CD14-positive monocyte (primary cell): ENCODE measurements around the gene MT1B. TPM values are rescaled to one million over a fixed set of nuclear protein-coding genes. Genes with fewer than 3 reads are reported as not detected.

ENCODE experiments used
- DNase-seq, 3 donors: peaks; one replicate each; pipeline ENCODE4 v3.0.0-alpha.2; 2011 to 2022
- H2AFZ ChIP-seq: 2 replicates; pipeline ENCODE4 v1.6.0; 2012; ENCODE audit warnings: mild to moderate bottlenecking, low read depth, low read length, inconsistent platforms; ENCODE audit not compliant: insufficient read depth, poor library complexity, severe bottlenecking
- H3K27ac ChIP-seq, 2 donors: 1 replicate in 1 of 2; 2 replicates in 1 of 2; pipeline ENCODE4 v1.5.1; 2012 to 2013; ENCODE audit warnings: low read length in 2 of 2, control low read depth in 1 of 2, inconsistent platforms in 1 of 2, low read depth in 1 of 2, mild to moderate bottlenecking in 1 of 2
- H3K27me3 ChIP-seq, 2 donors: one replicate each; pipeline versions ENCODE4 v1.6.0 to v1.6.1; 2011 to 2013; ENCODE audit warnings: low read length in 2 of 2; ENCODE audit not compliant: control insufficient read depth in 2 of 2, insufficient read depth in 2 of 2
- H3K36me3 ChIP-seq, 2 donors: replicated peaks in 1 of 2; 1 replicate in 1 of 2; 2 replicates in 1 of 2; pipeline versions ENCODE4 v1.5.1 to v1.6.1; 2012 to 2013; ENCODE audit warnings: low read length in 2 of 2, control low read depth in 1 of 2, inconsistent platforms in 1 of 2, mild to moderate bottlenecking in 1 of 2; ENCODE audit not compliant: insufficient read depth in 2 of 2, control insufficient read depth in 1 of 2
- H3K4me1 ChIP-seq, 2 donors: 1 replicate in 1 of 2; 2 replicates in 1 of 2; pipeline versions ENCODE4 v1.5.1 to v1.6.1; 2012 to 2013; ENCODE audit warnings: low read length in 2 of 2, control low read depth in 1 of 2, inconsistent platforms in 1 of 2, mild to moderate bottlenecking in 1 of 2, moderate library complexity in 1 of 2; ENCODE audit not compliant: insufficient read depth in 2 of 2, control insufficient read depth in 1 of 2
- H3K4me2 ChIP-seq: replicated peaks from 2 replicates; pipeline ENCODE3; 2012; ENCODE audit warnings: low read length, moderate library complexity, mild to moderate bottlenecking; ENCODE audit not compliant: poor library complexity, severe bottlenecking; ENCODE audit errors: extremely low read depth
- H3K4me3 ChIP-seq, 3 experiments: fragments of 200-600 bp in 1 of 3; sonication (generic) in 1 of 3; replicated peaks in 1 of 3; 1 replicate in 2 of 3; 2 replicates in 1 of 3; pipeline ENCODE4 v1.5.1; 2011 to 2013; ENCODE audit warnings: low read length in 3 of 3, mild to moderate bottlenecking in 3 of 3, control low read depth in 2 of 3, low read depth in 2 of 3, inconsistent platforms in 1 of 3, moderate library complexity in 1 of 3
- H3K79me2 ChIP-seq: 2 replicates; pipeline ENCODE4 v1.6.0; 2012; ENCODE audit warnings: mild to moderate bottlenecking, control low read depth, inconsistent platforms, low read length, moderate library complexity; ENCODE audit not compliant: insufficient read depth
- H3K9ac ChIP-seq: 2 replicates; pipeline ENCODE4 v1.6.0; 2017; ENCODE audit warnings: low read length, mild to moderate bottlenecking; ENCODE audit not compliant: insufficient read depth, poor library complexity, severe bottlenecking
- H3K9me3 ChIP-seq, 2 donors: replicated peaks in 1 of 2; 1 replicate in 1 of 2; 2 replicates in 1 of 2; pipeline versions ENCODE4 v1.5.1 to v1.6.1; 2012 to 2013; ENCODE audit warnings: low read length in 2 of 2, control low read depth in 1 of 2; ENCODE audit not compliant: control insufficient read depth in 1 of 2, insufficient read depth in 1 of 2
- H4K20me1 ChIP-seq: 2 replicates; pipeline ENCODE4 v1.6.0; 2012; ENCODE audit warnings: mild to moderate bottlenecking, low read length, control low read depth, moderate library complexity; ENCODE audit not compliant: insufficient read depth
- H3K27ac Mint-ChIP-seq, 7 donors: one replicate each; pipeline ENCODE4 v1.8.0; 2020; ENCODE audit warnings: mild to moderate bottlenecking in 7 of 7, mixed read lengths in 7 of 7, moderate library complexity in 6 of 7, inconsistent platforms in 2 of 7
- H3K27me3 Mint-ChIP-seq, 3 donors: one replicate each; pipeline ENCODE4 v1.8.0; 2021 to 2022; ENCODE audit warnings: low read depth in 3 of 3, mild to moderate bottlenecking in 3 of 3, mixed read lengths in 3 of 3, moderate library complexity in 3 of 3, inconsistent platforms in 1 of 3
- H3K36me3 Mint-ChIP-seq, 2 donors: one replicate each; pipeline ENCODE4 v1.8.0; 2020; ENCODE audit warnings: mixed read lengths in 2 of 2, inconsistent platforms in 1 of 2, mild to moderate bottlenecking in 1 of 2
- H3K4me1 Mint-ChIP-seq: one replicate; pipeline ENCODE4 v1.8.0; 2020; ENCODE audit warnings: mild to moderate bottlenecking, mixed read lengths
- H3K4me3 Mint-ChIP-seq, 2 donors: one replicate each; pipeline ENCODE4 v1.8.0; 2020; ENCODE audit warnings: mild to moderate bottlenecking in 2 of 2, mixed read lengths in 2 of 2, moderate library complexity in 1 of 2
- H3K9me3 Mint-ChIP-seq, 7 donors: one replicate each; pipeline ENCODE4 v1.8.0; 2020 to 2022; ENCODE audit warnings: mixed read lengths in 7 of 7, mild to moderate bottlenecking in 6 of 7, moderate library complexity in 6 of 7, inconsistent platforms in 2 of 7
- WGBS: methylation state at CpG from one replicate; pipeline ENCODE4 v1.1.5; 2013; ENCODE audit warnings: missing lambda C conversion rate; ENCODE audit not compliant: insufficient coverage; 5-methylcytosine and 5-hydroxymethylcytosine counted together
- intact Hi-C, 2 donors: fragments of 100-400 bp; cut with micrococcal nuclease; formaldehyde crosslinking; loops; one replicate each; pipeline versions ENCODE4 v1.15.0 to v1.15.1; 2023
- polyA plus RNA-seq, 3 donors: library from polyadenylated mRNA; depleted of rRNA in 1 of 3; unstranded in 2 of 3; stranded (reverse) in 1 of 3; fragments of 300-500 nt in 2 of 3; fragments of >200 nt in 1 of 3; fragmentation: Illumina TruSeq in 2 of 3; gene quantifications; 1 replicate in 2 of 3; 2 replicates in 1 of 3; pipeline ENCODE4 v1.2.3, GENCODE V29; 2012 to 2021
- TF ChIP-seq, protein P1 (sequence below): fragments of 200-600 bp; IDR thresholded peaks from one replicate; pipeline ENCODE4 v1.8.0; 2022; ENCODE audit warnings: antibody characterized with exemption, mild to moderate bottlenecking

The MT1B gene
- polyA plus RNA-seq, 3 donors, result not detected

DNA sequence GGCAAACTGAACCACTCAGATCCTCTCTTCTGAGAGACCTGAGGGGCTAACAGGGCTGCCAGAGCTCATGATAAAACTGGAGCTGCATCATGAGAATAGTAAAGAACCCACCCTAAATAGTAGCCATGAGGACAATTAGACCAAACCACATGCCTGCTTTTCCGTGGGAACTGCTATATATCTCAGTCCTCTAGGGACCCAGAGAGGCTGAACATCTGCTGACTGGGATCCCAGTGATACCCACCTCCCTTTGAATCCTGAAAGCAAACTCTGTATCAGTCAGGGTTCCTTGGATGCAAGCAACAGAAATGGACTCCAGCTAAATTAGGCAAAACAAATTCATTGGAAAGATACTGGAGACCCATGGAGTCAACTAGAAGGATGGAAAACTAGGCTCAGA lies 37.1 kb downstream of the MT1B start:
- intact Hi-C loops, result no loop called here
- TF ChIP-seq, protein P1, sequence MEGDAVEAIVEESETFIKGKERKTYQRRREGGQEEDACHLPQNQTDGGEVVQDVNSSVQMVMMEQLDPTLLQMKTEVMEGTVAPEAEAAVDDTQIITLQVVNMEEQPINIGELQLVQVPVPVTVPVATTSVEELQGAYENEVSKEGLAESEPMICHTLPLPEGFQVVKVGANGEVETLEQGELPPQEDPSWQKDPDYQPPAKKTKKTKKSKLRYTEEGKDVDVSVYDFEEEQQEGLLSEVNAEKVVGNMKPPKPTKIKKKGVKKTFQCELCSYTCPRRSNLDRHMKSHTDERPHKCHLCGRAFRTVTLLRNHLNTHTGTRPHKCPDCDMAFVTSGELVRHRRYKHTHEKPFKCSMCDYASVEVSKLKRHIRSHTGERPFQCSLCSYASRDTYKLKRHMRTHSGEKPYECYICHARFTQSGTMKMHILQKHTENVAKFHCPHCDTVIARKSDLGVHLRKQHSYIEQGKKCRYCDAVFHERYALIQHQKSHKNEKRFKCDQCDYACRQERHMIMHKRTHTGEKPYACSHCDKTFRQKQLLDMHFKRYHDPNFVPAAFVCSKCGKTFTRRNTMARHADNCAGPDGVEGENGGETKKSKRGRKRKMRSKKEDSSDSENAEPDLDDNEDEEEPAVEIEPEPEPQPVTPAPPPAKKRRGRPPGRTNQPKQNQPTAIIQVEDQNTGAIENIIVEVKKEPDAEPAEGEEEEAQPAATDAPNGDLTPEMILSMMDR, result no peak

DNA sequence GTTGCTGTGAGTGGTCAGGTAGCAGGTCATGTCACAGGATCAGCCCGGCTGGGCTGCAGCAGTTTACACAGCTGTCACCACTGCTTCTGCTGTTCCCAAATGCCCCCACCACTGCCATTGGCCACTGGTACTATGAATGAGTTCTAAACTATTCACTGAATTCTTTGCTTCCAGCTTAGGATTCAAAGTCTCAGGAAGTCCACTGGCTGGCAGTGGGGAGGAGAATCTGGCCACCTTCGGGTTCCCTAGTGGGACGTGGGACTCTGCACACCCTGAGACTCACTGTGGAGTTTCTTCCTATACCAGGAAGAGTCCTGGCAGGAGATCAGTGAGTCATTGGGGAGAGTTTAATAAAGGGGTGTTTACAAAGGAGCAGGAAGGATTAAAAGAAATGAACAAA lies 37.5 kb downstream of the MT1B start:
- TF ChIP-seq, protein P1, result no peak
- H3K9me3 ChIP-seq, result peaks cover 0 to 10% of the 10 kb centered on the region in 2 donors
- H4K20me1 ChIP-seq, result no peaks in the 10 kb centered on the region
- no peaks in the 10 kb centered on the region for H3K4me1 ChIP-seq
- 80% methylated on average over 1 of the region's 3 CpGs for WGBS
- H3K9ac ChIP-seq, result no peak overlapping the region
- no peak overlapping the region for H3K4me3 ChIP-seq
- Mint-ChIP-seq H3K9me3 (peaks cover 5 to 23% (median 19%) of the 10 kb centered on the region in 7 donors), H3K27me3 (peaks cover 2 to 20% (median 6%) of the 10 kb centered on the region in 3 donors), H3K36me3 (peaks cover 5 to 7% of the 10 kb centered on the region in 2 donors), H3K4me3 (no peak overlapping the region), H3K4me1 (no peaks in the 10 kb centered on the region), H3K27ac (no peak overlapping the region)
- no peaks in the 10 kb centered on the region for H3K27me3 ChIP-seq
- no peak overlapping the region for H3K4me2 ChIP-seq
- no peaks in the 10 kb centered on the region for H3K36me3 ChIP-seq
- no peaks in the 10 kb centered on the region for H3K79me2 ChIP-seq
- intact Hi-C loops, result no loop called here
- no peak overlapping the region for H3K27ac ChIP-seq
- H2AFZ ChIP-seq, result no peak overlapping the region
- no peak for DNase-seq

More for the DNA sequence above, 37.1 kb downstream of the MT1B start:
- Histone ChIP-seq H3K27ac (no peak overlapping the region), H3K4me3 (no peak overlapping the region), H3K4me1 (no peaks in the 10 kb centered on the region), H2AFZ (no peak overlapping the region), H3K4me2 (no peak overlapping the region), H3K27me3 (no peaks in the 10 kb centered on the region), H4K20me1 (no peaks in the 10 kb centered on the region), H3K36me3 (no peaks in the 10 kb centered on the region), H3K9ac (no peak overlapping the region), H3K79me2 (no peaks in the 10 kb centered on the region), H3K9me3 (peaks cover 0 to 10% of the 10 kb centered on the region in 2 donors)
- H3K36me3 Mint-ChIP-seq, result peaks cover 5 to 8% of the 10 kb centered on the region in 2 donors
- H3K4me1 Mint-ChIP-seq, result peaks cover 3% of the 10 kb centered on the region
- H3K9me3 Mint-ChIP-seq, result peaks cover 5 to 23% (median 19%) of the 10 kb centered on the region in 7 donors
- no peak overlapping the region for H3K27ac Mint-ChIP-seq
- no CpG with 5 or more reads among the region's 1 CpG for WGBS
- no peak for DNase-seq
- H3K4me3 Mint-ChIP-seq, result no peak overlapping the region
- H3K27me3 Mint-ChIP-seq, result peaks cover 2 to 20% (median 6%) of the 10 kb centered on the region in 3 donors
